Measurements from ENCODE around the gene PVRIG.

GRCh38 chr7:100221767-100222444 is 2.2 kb downstream of the PVRIG start:
- TF ChIP-seq EZH2phosphoT487 (IDR thresholded peaks at IDR 0.05; ENCODE audit: borderline replicate concordance, low read depth, low read length) (no peak), CTCF (conservative IDR thresholded peaks at IDR 0.05; ENCODE audit: low read length) (no peak)

All from OCI-LY7 (cell line).